Right atrium auricular region (tissue), 2 donors: ENCODE measurements around the gene FBXO21. TPM values are rescaled to one million over a fixed set of nuclear protein-coding genes. Genes with fewer than 3 reads are reported as not detected.
"Not testable (repeated sequence)": the region's sequence is repeated elsewhere in the genome, so short reads cannot be mapped to it uniquely, and the experiment has no call there.

Experiments used
- DNase-seq: peaks from one replicate; pipeline ENCODE4 v3.0.0-alpha.2; 2019; ENCODE audit warnings: low spot score
- H3K27ac ChIP-seq, 2 donors: fragments of 200-600 bp; sonication (generic); 1 replicate in 1 of 2; 2 replicates in 1 of 2; pipeline ENCODE4 v1.5.1; 2016 to 2019
- H3K27me3 ChIP-seq, 2 donors: fragments of 200-600 bp; sonication (generic); one replicate each; pipeline versions ENCODE4 v1.5.1 to v1.6.0; 2017 to 2019
- H3K36me3 ChIP-seq: fragments of 200-600 bp; sonication (generic); one replicate; pipeline ENCODE4 v1.5.1; 2016
- H3K4me1 ChIP-seq, 2 donors: fragments of 200-600 bp; sonication (generic); one replicate each; pipeline versions ENCODE4 v1.5.1 to v1.6.0; 2017 to 2019
- H3K4me3 ChIP-seq, 2 donors: fragments of 200-600 bp; sonication (generic); 1 replicate in 1 of 2; 2 replicates in 1 of 2; pipeline ENCODE4 v1.5.1; 2017 to 2019; ENCODE audit warnings: mild to moderate bottlenecking in 1 of 2, moderate library complexity in 1 of 2
- H3K9me3 ChIP-seq, 2 donors: fragments of 200-600 bp; sonication (generic); one replicate each; pipeline ENCODE4 v1.5.1; 2019
- total RNA-seq, 2 donors: library from RNA; depleted of rRNA; stranded (reverse); fragments of >200 nt; gene quantifications; one replicate each; pipeline ENCODE4 v1.1.0, GENCODE V29; 2016
- TF ChIP-seq, protein P1 (sequence below), 2 donors: fragments of 200-600 bp; sonication (generic); IDR thresholded peaks; one replicate each; pipeline ENCODE4 v1.5.1; 2019; ENCODE audit warnings: antibody characterized with exemption in 2 of 2

Gene FBXO21
- total RNA-seq, 2 donors from 2014 or later = 43.5 to 77.9 TPM

DNA sequence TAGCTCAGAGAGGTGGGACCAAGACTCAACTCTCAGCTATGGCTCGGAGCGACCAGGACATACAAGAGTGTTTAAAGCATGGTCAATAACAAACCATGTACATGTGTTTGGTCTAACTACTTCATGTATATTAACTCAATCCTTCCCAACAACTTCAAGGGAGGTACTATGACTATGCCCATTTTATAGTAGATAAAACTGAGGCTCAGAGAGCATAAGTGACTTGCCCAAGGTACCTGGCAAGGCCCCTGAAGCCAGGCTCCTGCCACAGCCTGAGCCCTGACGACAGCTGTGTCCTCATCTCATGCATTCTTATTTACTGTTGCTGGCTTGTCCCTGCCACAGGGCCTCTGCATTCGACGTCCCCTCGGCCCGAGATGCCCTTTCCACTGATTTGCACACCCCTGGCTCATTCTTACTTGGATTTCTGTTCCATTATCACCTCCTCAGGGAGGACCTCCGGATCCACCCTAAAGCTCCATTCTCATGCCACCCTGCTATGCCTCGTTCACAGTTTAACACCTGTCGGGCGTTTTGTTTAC lies 93.7 kb downstream of the FBXO21 start:
- TF ChIP-seq, protein P1, sequence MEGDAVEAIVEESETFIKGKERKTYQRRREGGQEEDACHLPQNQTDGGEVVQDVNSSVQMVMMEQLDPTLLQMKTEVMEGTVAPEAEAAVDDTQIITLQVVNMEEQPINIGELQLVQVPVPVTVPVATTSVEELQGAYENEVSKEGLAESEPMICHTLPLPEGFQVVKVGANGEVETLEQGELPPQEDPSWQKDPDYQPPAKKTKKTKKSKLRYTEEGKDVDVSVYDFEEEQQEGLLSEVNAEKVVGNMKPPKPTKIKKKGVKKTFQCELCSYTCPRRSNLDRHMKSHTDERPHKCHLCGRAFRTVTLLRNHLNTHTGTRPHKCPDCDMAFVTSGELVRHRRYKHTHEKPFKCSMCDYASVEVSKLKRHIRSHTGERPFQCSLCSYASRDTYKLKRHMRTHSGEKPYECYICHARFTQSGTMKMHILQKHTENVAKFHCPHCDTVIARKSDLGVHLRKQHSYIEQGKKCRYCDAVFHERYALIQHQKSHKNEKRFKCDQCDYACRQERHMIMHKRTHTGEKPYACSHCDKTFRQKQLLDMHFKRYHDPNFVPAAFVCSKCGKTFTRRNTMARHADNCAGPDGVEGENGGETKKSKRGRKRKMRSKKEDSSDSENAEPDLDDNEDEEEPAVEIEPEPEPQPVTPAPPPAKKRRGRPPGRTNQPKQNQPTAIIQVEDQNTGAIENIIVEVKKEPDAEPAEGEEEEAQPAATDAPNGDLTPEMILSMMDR (IDR thresholded peaks at IDR 0.05) = no peak
- DNase-seq = no peak
- no peaks in the 10 kb centered on the region for H3K27me3 ChIP-seq
- H3K36me3 ChIP-seq = no peaks in the 10 kb centered on the region
- H3K4me3 ChIP-seq = no peak overlapping the region
- no peaks in the 10 kb centered on the region for H3K9me3 ChIP-seq
- peaks cover 0 to 46% of the 10 kb centered on the region in 2 donors for H3K4me1 ChIP-seq
- H3K27ac ChIP-seq = no peak overlapping the region

DNA sequence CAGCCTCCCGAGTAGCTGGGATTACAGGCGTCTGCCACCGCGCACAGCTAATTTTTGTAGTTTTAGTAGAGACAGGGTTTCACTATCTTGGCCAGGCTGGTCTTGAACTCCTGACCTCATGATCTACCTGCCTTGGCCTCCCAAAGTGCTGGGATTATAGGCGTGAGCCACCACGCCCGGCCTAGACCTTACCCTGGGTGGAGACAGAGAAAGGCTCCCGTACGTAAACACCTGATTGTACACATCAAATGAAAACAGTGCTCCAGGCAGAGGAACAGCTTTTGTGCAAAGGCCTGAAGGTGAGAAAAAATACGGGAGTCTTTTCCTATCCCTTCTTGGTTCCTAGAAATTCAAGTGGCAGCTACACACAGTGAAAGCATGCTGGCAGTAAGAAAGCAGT lies 95.1 kb downstream of the FBXO21 start:
- not testable (repeated sequence) for H3K36me3 ChIP-seq, H3K9me3 ChIP-seq, H3K27me3 ChIP-seq, H3K4me3 ChIP-seq, DNase-seq
- Histone ChIP-seq H3K27ac (peak overlapping the region in 1 of 2 donors; percentile 23), H3K4me1 (peaks cover 0 to 56% of the 10 kb centered on the region in 2 donors)

DNA sequence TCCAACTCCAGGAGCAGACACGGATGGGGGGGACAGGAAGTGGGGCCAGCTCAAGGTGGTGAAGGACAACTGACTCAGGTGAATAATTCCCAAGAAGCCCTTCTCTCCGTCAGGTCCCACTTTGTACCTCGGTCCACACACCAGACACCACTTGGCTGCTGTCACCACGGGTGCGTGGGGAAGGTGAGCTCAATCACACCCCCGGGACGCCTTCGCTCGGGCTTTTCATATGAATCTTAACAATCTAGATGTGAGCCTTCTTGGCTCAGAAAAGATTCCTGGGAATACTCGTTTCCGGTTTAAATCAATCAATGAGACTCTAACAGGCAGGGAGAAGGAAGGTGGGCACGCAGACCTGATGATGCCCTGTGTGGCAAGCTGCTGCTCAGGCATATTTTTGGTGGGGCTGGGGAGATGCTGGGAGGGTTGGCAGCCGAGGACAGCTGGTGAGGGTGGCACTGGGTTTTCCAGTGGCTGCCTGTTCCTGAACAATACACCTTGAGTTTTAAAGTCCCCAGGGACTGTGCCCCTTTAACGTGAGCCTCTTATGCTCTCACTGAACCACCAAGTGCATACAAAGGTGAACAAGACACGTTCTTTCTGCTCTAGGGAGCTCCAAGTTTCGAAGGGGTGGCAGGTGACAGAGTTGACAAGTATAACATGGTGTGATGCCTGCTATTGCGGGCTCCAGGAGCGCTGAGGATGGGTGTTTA lies 96.2 kb downstream of the FBXO21 start:
- Histone ChIP-seq H3K27me3 (no peaks in the 10 kb centered on the region), H3K27ac (peak overlapping the region; percentile 23 to 41), H3K9me3 (peaks cover 0 to 10% of the 10 kb centered on the region in 2 donors), H3K4me3 (no peak overlapping the region), H3K36me3 (no peaks in the 10 kb centered on the region), H3K4me1 (peaks cover 0 to 46% of the 10 kb centered on the region in 2 donors)
- DNase-seq = no peak
- TF ChIP-seq, protein P1 (IDR thresholded peaks at IDR 0.05) = no peak

DNA sequence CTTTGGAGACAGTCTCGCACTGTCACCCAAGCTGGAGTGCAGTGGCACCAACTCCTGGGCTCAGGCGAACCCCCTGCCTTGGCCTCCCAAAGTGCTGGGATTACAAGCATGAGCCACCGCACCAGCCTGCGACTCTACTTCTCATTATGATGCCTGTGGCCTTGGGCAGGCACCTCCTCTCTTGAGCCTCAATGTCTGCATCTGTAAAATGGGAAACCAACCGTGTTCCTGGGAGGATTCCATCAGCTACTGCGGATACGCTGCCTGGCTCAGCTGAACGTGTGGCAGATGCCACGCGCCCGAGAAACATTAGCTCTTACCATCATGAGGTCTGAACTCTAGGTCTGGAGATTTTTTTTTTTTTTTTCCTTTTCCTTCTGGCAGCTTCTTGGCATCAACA lies 96.8 kb downstream of the FBXO21 start:
- Histone ChIP-seq H3K27ac (peak overlapping the region; percentile 23 to 41), H3K4me1 (peaks cover 0 to 40% of the 10 kb centered on the region in 2 donors)

DNA sequence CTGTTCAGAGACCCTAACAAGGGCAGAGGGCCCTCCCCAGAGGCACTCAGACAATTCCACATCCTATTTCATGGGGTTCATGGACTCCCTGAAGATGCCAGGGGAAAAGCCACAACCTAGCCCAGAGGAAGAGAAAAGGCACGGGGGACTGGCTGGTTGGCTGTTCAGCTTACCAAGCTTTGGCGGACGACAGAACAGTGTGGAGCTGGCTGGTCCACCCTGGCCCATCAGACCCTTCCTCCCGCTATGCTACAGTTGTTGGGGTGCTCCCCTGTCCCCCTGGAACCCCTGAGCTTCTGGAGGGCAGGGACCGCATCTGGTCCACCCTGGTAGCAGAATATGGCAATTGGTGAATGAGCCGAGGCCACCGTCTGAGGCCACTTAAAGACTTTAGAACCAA lies 97.4 kb downstream of the FBXO21 start:
- TF ChIP-seq, protein P1 (IDR thresholded peaks at IDR 0.05) = no peak

More for the DNA sequence above, 96.8 kb downstream of the FBXO21 start:
- Histone ChIP-seq H3K36me3 (no peaks in the 10 kb centered on the region), H3K27me3 (no peaks in the 10 kb centered on the region), H3K9me3 (peaks cover 0 to 10% of the 10 kb centered on the region in 2 donors), H3K4me3 (no peak overlapping the region)
- DNase-seq = no peak
- TF ChIP-seq, protein P1 (IDR thresholded peaks at IDR 0.05) = no peak

DNA sequence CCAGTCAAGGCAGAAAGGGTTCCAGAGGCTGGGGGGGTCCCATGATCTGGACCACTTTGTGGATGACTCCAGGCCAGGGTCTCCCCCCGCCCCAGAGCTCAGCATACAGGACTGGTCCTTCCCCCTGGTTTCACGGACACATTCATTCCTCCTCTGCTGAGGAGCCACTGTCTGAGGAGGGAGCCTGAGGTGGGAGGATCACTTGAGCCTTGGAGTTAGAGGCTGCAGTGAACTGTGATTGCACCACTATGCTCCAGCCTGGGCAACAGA lies 97.8 kb downstream of the FBXO21 start:
- Histone ChIP-seq H3K36me3 (no peaks in the 10 kb centered on the region), H3K4me1 (peaks cover 0 to 30% of the 10 kb centered on the region in 2 donors), H3K4me3 (no peak overlapping the region), H3K27ac (peak overlapping the region in 1 of 2 donors; percentile 46), H3K27me3 (no peaks in the 10 kb centered on the region), H3K9me3 (peaks cover 0 to 10% of the 10 kb centered on the region in 2 donors)
- TF ChIP-seq, protein P1 (IDR thresholded peaks at IDR 0.05) = no peak
- no peak for DNase-seq

More for the DNA sequence above, 97.4 kb downstream of the FBXO21 start:
- H3K9me3 ChIP-seq = peaks cover 0 to 10% of the 10 kb centered on the region in 2 donors
- H3K4me1 ChIP-seq = peaks cover 0 to 34% of the 10 kb centered on the region in 2 donors
- no peak for DNase-seq
- H3K4me3 ChIP-seq = no peak overlapping the region
- H3K27ac ChIP-seq = peak overlapping the region; percentile 23 to 41
- H3K27me3 ChIP-seq = no peaks in the 10 kb centered on the region
- no peaks in the 10 kb centered on the region for H3K36me3 ChIP-seq

Other genes starting within 250 kb of the FBXO21 start
- 10 to 100 TPM; 31.2 to 36.2 TPM for gene TESC, start 91.1 kb downstream of the FBXO21 start, total RNA-seq
- under 1 TPM; 0.04 to 0.67 TPM for gene NOS1, start 171.2 kb upstream of the FBXO21 start, total RNA-seq